Fibroblast of lung (primary cell): Measurements from ENCODE around the gene AMPD1.

Experiments
- EZH2 ChIP-seq: IDR thresholded peaks from 2 replicates; pipeline ENCODE4 v1.5.1; 2012; ENCODE audit warnings: low read length, control low read depth, mild to moderate bottlenecking; ENCODE audit errors: missing control alignments
- TF ChIP-seq, protein P1 (sequence below), 2 donors: IDR thresholded peaks in 1 of 2; conservative IDR thresholded peaks in 1 of 2; 1 replicate in 1 of 2; 2 replicates in 1 of 2; pipeline ENCODE4 v1.5.1; 2011 to 2012; ENCODE audit warnings: low read length in 2 of 2, control low read depth in 1 of 2, inconsistent platforms in 1 of 2, low read depth in 1 of 2, mild to moderate bottlenecking in 1 of 2

DNA sequence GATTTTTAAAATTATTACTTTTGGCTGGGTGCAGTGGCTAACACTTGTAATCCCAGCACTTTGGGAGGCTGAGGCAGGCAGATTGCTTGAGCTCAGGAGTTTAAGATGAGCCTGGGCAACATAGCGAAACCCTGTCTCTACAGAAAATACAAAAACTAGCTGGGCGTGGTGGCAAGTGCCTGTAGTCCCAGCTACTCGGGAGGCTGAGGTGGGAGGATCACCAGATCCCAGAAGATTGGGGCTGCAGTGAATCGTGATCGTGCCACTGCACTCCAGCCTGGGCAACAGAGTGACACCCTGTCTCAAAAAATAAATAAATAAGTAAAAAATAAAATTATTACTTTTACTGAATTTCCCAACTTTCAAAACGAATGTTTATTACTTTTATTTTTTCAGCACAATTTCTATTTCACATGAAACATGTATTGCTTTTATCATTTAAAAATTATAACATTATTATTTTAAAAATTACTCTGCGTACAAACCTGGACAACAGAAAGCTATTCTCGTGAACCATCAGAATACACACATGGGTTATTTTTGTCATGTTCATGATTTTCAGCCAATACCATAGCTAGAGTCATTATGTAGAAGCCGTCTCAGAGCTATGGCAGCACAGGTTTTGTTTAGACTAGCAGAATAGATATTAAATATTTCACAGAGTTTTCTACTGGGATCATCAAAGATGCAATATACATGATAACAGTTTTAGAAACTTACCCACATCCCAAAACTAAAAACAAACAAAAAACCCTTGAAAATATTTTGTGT lies 621 bp downstream of the AMPD1 start:
- TF ChIP-seq, protein P1, sequence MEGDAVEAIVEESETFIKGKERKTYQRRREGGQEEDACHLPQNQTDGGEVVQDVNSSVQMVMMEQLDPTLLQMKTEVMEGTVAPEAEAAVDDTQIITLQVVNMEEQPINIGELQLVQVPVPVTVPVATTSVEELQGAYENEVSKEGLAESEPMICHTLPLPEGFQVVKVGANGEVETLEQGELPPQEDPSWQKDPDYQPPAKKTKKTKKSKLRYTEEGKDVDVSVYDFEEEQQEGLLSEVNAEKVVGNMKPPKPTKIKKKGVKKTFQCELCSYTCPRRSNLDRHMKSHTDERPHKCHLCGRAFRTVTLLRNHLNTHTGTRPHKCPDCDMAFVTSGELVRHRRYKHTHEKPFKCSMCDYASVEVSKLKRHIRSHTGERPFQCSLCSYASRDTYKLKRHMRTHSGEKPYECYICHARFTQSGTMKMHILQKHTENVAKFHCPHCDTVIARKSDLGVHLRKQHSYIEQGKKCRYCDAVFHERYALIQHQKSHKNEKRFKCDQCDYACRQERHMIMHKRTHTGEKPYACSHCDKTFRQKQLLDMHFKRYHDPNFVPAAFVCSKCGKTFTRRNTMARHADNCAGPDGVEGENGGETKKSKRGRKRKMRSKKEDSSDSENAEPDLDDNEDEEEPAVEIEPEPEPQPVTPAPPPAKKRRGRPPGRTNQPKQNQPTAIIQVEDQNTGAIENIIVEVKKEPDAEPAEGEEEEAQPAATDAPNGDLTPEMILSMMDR (conservative IDR thresholded peaks at IDR 0.05 in 1 of 2, IDR thresholded peaks at IDR 0.05 in 1 of 2; ENCODE audit: low read depth in 1 of 2, low read length in 2 of 2), result no peak
- TF ChIP-seq EZH2, result no peak
